Measurements from ENCODE around the gene UNC80.

UNC80 gene

DNA sequence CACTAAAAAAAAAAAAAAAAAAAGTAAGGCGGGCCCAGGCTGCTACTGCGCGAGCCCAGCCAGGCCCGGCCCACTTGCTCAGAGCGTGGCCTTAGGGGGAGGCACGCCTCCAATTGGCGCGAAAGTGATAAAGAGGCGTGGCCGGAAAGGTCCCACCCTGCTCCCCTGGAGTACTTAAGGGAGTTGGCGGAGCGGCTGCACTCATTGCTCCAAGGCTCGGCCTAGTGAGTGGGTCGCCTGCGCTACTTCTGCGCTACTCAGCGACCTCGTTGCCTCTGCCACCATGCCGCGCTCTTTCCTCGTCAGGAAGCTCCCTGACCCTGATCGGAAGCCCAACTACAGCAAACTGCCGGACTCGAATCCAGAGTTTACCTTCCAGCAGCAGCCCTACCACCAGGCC lies 36.9 kb downstream of the UNC80 start:
- no peak for DNase-seq

DNA sequence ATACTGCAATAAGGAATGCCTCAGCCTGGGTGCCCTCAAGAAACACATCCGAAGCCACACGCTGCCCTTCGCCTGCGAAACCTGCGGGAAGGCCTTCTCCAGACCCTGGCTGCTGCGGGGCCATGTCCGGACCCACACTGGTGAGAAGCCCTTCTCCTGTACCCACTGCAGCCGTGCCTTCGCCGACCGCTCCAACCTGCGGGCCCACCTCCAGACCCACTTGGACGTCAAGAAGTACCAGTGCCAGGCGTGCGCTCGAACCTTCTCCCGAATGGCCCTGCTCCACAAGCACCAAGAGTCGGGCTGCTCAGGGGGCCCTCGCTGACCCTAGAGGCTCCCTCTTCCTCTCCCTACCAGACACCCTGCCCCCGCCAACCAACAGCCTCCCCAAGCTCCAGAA lies 37.6 kb downstream of the UNC80 start:
- DNase-seq, result no peak

DNA sequence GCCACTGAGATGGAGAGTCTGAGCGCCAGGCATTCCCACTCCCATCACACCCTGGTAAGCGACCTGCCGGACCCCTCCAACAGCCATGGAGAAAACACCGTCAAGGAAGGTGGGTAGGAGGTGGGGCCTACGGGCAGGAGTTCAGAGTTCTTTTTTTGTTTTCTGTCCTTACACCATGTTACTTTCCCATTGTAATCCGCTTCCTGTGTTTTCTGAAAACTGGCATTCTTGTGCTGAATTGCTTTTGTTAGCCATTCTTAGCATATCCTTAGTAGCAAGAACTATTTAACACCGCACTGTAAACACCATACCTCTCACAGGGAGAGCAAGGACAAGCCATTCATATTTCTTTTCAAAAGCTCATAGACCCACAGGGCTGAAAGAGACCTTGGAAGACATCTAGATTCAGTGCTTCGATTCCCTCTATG lies 46.2 kb downstream of the UNC80 start:
- DNase-seq, result no peak

DNA sequence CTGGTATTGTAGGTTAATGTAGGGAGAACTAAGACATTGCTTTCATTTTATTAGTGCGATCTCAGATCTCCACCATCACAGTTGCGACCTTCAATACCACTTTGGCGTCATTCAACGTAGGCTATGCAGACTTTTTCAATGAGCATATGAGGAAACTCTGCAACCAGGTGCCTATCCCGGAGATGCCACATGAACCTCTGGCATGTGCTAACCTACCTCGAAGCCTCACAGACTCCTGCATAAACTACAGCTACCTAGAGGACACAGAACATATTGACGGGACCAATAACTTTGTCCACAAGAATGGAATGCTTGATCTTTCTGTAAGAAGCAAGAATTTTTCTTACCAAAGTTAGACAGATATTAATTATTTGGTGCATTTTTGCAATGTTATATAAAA lies 47.3 kb downstream of the UNC80 start:
- DNase-seq, result no peak

DNA sequence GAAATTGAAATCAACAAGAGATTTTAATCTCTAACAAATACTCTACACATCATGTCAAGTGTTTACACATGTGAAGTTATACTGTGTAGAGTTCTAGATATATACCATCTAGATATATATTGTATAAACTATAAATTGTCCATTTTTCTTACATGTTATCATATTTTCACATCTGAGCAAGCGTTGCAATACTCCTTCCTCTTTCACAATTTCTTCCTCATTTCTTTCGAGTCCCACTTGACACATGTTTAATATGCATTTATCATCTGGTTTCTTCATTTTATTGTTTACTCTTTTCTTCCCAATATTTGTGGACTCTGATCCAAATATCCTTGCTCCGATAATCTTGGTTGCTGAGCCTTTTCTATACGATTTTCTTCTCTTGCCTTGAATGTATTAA lies 50.2 kb downstream of the UNC80 start:
- DNase-seq, result no peak

DNA sequence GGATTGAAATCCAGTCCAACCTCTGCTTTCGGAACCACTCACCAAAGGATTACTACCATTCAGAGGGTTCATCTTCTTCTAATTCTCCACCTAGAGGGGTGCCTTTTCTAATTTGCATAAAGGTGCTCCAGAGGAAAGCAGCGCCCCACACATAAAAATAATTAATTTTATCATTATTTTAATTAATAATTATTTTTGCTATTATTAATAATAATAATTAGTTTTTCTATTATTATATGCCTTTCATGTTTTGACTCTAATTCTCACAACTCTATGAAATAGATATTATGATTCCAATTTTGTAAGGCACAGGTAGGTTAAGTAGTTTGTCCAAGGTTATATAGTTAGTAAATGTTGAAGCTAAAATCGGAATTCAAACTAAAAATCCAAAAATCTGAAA lies 51.9 kb downstream of the UNC80 start:
- no peak for DNase-seq

DNA sequence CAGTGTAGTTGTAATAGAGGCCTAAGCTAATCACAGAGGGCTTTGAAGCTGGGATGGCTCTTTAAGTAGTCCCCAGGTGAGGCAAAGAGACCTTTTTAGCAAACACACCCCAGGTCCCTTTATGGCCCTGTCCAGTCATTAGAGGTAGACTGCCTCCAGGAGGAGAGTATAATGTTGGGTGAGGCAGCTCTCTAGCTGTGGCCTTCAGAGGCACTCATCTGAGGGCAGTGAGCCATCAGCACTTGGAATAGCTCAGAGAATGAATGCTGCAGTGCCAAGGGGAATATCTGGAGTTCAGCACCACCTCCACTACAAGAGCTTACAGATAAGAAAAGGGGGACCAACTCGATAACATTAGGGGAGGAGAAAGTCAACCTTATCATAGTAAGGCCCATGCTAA lies 52.8 kb downstream of the UNC80 start:
- no peak for DNase-seq

DNA sequence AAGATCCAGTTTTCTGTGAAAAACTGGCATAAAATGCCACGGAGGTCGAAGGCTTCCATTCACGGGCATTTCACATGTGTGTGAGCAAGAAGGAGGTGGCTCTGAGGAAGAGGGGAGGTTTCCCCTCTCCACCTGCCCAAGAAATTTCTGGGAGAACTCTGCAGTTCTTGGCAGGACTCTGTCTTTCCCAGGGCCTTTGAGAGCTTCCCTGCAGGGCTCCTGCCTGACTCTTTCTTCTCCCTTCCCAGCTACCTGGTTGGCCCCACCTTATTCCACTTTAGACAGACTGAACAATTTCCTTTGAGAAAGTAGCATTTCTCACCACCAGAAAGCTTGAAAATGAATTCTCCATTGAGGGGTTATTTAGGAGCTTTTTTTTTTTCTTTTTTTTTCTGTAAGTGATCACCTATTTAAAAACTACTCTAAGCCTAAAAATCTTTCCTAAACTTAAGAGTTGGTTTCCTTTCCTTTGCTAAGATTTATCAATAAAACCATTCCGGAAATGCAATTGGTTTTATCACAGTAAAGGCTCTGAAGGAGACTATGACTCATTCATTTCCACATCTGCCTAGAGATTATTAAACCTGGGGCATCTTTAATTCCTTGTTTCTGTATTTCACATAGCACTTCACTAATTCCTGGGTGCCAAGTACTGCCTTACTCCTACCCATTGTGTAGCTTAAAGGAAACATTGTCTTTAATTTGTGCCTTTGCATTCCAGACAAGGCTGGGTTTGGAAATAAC lies 59.3 kb downstream of the UNC80 start:
- no peak for DNase-seq

DNA sequence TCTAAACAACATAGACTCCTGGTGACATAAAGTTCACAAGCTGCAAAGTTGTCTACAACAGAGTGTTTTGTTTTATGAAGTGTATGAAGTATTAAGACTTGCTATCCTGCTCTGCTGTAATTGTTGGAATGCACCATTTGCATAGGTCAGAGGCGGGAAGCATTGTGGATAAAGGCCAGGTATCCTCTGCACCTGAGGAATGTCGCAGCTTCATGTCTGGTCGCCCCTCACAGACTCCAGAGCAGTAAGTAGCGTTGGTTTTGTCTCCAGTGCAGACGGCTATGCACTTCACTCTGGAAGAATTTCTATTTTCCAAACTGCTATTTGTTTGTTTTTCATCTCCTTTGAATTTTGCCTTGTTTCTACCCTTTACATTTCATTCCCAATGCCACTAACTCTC lies 63.1 kb downstream of the UNC80 start:
- DNase-seq, result no peak

DNA sequence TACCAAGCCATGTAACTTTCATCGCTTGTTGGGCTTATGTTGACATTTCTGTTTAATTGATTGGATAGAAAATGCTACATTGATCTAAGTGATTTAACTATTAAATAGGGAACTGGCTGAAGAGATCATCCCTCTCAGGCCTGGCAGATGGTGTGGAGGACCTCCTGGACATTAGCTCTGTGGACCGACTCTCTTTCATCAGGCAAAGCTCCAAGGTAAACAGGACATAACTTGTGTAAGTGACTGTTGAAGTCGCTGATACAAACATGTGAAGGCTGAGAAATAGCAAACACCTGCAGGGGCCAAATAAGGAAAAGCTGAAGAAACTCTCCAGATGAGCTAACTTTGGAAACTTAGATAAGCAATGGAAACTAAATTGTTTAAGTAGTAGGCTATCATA lies 68.8 kb downstream of the UNC80 start:
- no peak for DNase-seq

DNA sequence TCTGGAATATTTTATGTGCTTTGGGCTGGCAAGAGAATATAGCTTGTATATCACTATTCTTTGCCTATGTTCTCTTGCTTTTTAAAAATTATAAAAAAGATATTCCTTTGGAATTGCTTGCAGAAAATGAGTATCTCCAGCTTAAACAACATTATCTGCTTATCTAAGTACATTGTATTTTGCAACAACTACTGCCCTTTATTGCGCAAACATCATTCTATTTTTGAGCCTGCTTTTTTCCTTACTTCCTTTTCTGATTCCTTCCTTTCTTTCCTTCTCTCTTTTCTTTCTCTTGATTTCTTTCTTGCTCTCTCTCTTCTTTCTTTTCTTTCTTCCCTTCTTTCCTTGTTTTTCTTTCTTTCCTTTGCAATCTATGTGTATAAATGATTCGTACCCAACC lies 74.0 kb downstream of the UNC80 start:
- DNase-seq, result no peak

DNA sequence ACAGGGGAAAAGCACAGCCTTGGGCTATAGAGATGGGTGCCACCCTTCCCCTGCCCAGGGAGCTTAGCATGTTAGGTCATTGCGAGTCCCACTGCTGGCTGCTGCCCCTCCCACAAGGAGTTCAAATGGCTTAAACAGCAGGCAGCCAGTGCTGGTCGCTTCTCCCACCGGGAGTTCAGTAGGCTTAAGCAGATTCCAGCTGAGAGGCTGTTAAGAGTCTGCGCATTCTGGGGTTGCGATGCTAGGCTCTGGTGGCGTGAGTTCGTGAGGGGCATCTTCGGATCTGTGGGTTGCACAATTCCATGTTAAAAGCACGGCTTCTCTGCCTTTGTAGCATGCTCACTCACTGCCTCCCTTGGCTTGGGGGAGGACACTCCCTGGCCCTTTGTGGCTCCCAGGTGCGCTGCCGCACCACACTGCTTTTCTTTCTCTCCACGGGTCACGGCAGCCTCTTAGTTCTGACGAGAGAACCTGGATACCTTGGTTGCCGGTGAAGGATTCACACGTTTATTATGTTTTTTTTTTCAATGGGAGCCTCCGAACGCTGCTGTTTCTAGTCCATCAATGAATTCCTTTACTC lies 93.2 kb downstream of the UNC80 start:
- no peak for DNase-seq

DNA sequence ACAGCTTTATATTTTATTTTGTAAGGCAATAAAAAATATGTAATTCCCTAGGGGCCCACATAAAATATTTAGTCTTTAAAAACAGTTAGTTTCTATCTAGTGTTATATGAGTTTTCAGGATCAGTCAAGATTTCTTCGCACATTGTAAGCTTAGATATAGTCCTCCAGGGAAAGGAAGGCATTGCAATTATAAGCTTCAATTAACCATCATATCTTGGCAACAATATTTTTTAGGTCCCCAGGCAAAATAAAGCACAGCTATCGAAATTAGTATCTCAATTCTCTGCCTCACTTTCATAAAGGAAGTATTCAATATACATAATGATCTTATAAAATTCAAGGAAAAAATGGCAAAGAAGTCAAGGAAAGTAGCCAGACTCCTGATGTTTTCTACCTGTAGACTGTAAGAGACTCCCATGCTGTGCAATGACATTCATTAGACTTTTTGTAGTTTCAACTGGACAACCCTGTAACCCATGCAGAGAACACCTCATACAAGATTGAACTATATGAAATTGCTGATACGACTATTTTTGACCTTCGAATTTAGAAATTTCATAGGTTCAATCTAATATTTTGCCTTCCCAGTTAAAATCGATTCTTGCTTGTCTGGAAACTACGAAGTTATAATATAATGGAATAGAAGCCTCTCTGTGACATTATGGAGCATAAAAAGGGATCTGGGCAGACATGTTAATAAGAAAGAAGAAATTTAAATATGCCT lies 96.8 kb downstream of the UNC80 start:
- no peak for DNase-seq

DNA sequence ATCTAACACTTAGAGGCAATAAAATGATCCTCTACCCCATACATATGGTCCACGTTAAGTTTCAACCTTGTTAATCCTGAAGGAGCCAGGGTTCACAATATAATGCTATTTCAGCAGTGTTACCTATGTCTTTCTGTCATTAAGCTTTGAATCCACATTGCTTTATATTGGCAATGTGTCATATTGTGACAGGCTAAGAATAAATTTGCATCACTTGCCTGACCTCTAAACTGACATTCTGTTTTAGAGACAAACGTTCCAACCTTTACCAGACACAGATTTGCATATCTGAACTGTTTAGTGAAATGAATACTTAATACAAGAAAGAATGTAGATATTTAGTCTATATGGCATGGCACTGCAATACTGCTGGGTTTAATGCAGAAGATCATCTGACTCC lies 98.4 kb downstream of the UNC80 start:
- no peak for DNase-seq

DNA sequence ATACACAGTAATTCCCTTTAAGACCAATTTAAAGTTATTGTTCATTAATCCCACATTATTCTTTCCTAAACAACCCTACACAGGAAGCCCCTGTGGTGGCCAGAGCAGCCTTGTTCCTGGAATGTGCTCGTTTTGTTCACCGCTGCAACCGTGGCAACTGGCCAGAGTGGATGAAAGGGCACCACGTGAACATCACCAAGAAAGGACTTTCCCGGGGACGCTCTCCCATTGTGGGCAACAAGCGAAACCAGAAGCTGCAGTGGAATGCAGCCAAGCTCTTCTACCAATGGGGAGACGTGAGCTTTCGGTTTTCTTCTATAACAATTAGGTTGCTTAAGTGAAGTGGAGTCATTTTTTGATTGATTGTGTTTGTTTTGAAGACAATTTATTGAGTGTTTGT lies 101.0 kb downstream of the UNC80 start:
- DNase-seq, result no peak

DNA sequence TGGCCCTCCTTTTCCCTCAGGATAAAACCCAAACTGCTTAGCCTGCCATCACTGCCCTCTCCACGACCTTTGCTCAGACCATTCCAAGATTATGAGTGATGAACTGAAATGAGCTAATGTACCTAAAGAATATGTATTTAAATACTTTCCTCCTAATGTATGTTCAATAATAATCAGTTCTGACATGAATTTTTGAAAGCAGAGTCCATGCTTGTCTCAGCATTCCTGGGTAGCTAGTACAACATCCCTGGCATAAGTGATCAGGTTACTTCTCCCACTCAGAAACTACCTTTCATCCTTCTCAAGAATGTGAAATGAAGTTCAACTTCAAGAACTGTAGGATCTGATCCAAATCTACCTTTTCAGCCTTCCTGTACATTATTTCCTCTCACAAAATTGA lies 103.6 kb downstream of the UNC80 start:
- DNase-seq, result no peak

DNA sequence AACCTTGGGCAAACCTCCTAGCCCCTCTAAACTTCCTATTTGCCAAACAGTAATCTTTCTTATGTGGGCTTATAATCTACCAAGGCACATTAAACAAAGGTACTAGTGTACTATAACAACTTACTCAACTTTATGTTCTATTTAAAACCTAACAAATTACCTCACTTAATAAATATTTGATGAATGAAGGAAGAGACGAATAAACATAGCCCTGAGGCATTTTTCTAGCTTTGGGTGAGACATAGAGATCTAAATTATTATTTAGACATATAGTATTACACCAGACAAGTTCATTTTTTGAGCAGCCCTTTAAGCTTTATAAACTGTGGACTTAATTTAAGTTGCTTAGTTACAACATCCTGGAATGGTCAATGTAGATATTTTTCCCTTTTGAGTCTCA lies 104.6 kb downstream of the UNC80 start:
- DNase-seq, result no peak

DNA sequence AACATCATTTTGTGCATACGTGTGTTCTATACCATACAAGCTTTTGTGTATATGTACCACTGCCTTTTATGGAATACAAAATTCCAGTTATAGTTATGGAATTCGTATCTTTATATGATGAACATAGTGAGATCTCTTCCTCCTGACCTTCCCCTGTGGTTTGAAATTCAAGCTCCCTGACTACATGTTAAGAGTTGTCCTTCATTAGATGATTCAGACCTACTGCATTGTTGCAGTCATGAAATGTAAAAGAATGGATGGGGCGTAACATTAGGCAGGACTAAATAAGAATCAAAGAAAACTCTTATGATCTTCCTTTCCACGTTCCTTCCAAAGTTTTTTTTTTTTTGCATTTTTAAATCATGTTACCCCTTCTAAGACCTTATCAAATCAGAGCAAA lies 107.1 kb downstream of the UNC80 start:
- DNase-seq, result no peak

DNA sequence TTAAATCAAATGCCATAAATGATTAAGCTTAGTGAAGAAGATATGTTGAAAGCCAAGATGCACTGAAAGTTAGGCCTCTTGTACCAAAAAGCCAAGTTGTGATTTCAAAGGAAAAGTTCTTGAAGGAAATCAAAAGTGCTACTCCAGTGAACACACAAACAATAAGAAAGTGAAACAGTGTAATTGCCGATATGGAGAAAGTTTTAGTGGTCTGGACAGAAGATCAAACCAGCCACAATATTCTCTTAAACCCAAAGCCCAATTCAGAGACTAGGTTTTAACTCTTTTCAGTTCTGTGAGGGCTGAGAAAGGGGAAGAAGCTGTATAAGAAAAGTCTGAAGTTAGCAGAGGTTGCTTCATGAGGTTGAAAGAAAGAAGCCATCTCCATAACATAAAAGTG lies 129.0 kb downstream of the UNC80 start:
- no peak for DNase-seq

DNA sequence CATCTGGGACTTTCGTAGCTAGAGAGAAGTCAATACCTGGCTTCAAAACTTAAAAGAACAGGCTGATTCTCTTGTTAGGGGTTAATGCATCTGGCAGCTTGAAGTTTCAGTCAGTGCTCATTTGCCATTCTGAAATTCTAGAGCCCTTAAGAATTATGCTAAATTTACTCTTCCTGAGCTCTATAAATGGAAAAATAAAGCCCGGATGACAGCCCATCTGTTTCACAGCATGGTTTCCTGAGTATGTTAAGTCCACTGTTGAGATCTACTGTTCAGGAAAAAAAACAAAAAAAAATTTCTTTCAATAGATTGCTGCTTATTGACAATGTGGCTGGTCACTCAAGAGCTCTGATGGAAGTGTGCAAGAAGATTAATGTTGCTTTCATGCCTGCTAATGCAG lies 129.5 kb downstream of the UNC80 start:
- no peak for DNase-seq

DNA sequence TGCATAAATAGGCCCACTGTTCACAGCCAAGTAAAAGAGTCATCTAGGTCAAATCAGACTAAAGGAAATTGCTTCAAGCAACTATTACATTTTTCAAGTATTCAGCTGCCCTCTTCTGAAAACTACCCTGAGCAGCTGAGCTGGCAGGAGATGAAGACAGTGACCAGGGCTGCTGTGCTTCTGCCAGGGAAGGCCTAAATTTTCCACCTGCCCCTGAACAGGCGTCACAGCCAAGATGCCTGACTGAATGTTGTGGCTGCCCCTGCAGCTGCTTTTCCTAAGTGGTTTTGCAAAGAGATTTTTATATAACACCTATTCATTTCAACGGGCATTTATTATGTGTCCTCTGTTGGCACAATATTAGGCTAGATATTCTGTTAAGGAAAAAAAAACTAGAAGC lies 134.1 kb downstream of the UNC80 start:
- DNase-seq, result no peak

DNA sequence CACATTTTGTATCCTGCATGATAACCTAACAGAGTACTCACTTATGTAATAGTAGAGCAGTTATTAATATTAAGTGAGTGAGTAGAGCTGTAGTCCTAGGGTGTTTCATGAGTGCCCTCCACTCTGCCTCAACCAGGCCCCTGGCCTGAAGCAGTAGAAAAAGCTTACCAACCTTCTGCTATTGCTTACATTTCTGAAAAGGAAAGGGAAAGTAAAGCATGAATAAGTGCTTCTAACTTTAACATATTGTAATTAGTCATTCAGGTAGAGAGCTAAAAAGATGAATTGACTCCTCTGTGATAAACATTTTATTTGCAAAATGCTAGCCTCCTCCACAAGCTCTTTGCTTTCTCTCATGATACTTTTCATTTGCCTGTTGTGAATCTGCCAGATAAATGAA lies 136.1 kb downstream of the UNC80 start:
- DNase-seq, result no peak

DNA sequence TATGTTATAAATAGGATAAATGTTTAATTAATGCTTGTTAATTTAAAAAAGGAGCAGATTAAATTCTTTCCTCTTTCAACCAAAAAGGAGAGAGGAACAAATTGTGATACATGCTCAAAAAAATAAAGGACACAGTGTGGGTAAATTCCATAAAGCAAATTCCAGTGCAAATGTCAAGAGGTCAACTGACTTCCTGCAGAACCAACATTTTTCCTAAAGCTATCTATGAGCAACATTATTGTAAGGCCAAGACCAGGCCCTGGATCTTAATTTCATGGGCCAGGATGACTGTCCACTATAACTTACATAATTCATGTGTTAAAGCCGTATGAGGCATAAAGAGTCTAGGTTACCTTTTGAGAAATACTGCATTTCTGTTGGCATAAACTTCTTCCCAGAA lies 136.9 kb downstream of the UNC80 start:
- no peak for DNase-seq

DNA sequence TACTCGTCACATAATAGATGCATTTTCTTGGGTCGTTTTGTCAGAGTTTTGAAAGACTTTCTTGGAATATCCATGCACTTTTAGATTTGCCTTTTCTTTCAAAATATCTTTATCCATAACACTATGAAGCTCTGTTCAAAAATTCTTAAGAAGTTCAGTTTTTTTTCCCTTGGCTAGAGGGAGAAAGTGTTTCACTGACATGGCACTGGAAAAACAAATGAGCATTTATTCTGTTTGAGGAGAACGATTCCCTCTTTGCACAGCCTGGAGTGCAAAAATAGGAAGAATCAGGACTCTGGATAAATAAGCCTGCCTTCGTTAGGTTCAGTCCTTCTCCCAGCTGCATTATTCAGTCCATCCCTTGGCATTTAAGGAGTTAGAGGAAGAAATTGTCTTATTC lies 139.9 kb downstream of the UNC80 start:
- DNase-seq, result no peak
